GM19193 (cell line): Measurements from ENCODE around the gene HMGXB4.

Experiments used
- POLR2A ChIP-seq: IDR thresholded peaks from 4 replicates; pipeline ENCODE4 v1.6.1; 2011; ENCODE audit not compliant: insufficient read depth, insufficient read length; ENCODE audit errors: extremely low read depth

HMGXB4 gene

GRCh38 chr22:35299217-35299672 lies 42.0 kb downstream of the HMGXB4 start:
- TF ChIP-seq POLR2A = no peak

DNA sequence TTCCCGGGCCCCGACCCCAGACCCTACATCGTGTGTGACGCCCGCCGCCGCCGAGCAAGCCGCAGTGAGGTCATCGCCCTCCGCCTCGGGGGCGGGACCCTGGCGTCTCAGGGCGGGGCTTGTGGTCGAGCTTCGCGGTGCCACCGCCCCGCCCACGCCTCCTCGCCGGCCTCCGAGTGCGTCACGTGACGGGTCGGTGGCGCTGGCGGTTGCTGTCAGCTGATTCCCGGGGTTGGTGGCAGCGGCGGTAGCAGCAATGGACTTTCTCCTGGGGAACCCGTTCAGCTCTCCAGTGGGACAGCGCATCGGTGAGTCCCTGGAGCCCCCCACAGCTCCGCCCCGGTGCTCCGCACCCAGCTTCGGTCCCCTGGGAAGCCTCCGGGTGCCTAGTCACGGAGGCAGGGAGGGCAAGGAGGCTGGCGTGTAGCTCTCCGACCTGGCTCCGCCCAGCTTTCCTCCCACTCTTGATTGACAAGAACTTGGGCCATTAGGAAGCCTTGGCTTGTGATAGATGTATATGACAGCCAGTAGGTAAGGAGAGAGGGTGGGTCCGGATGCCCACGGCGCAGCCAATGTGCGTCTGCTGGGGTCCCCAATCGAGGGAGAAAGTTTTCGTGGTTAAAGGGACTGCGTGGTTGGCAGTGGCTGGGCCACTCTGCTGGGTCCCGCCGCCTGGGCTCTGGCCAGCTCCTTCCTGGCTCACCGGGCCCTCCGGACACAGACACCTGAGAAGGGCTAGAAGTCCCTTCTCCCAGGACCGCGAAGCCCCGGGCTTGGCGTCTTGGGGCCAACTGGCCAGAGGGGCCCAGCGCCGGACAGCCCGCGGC lies 42.6 kb downstream of the HMGXB4 start, which contains the start of gene TOM1:
Gene TOM1 (plus strand): TSS at position 222 of the 827 bp plus-strand sequence. CDS start 35 bp downstream, at position 257.
- TF ChIP-seq POLR2A = peak; percentile 63

DNA sequence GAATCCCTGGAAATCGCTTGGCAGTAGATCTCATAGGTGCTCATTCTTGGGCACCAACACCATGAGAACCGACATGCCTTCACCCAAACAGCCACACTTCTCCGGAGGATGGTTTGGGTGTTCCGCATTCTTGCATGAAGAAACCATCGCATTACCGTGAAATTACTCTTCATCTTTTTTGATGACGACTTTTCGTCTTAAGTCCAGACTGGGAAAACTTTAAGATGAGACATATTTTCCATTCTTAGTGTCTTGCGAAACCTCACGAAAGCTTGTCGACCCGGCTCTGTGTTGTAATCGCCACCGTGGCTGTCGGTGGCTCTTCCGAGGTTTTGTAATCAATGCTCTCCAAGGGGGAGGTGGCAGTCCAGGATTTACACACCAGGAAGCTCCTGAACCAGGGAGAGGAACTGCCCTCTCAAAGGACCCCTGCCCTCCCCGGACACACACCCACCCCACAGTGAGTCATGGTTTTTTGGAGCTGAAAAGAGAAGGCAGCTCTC lies 44.1 kb downstream of the HMGXB4 start:
- TF ChIP-seq POLR2A = no peak

- TF ChIP-seq POLR2A = no peak
These were observed 45.8 kb downstream of the HMGXB4 start for GRCh38 chr22:35303029-35303624.

DNA sequence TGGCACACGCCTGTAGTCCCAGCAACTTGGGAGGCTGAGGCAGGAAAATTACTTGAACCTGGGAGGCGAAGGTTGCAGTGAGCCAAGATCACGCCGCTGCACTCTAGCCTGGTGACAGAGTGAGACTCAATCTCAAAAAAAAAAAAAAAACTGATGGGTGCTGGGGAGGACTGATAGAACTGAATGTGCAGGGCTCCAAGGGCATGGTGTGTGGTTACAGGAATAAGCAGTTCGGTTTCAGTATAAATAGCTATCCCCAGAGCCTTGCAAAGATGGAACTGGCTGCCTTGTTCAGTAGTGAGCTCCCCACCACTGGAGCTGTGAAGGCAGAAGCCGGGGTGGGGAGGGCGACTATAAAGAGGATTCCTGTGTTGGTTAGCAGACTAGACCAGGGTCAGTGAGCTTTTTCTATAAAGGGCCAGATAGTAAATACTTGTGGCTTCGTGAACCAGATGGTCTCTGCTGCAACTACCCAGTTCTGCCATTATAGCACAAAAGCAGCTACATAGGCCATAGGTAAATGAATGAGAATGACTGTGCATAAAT lies 48.3 kb downstream of the HMGXB4 start:
- no peak for TF ChIP-seq POLR2A

GRCh38 chr22:35306350-35306967 lies 49.2 kb downstream of the HMGXB4 start:
- TF ChIP-seq POLR2A = no peak

- no peak for TF ChIP-seq POLR2A
These were observed 50.1 kb downstream of the HMGXB4 start for GRCh38 chr22:35307372-35307771.

GRCh38 chr22:35307892-35308291 lies 50.6 kb downstream of the HMGXB4 start:
- no peak for TF ChIP-seq POLR2A

DNA sequence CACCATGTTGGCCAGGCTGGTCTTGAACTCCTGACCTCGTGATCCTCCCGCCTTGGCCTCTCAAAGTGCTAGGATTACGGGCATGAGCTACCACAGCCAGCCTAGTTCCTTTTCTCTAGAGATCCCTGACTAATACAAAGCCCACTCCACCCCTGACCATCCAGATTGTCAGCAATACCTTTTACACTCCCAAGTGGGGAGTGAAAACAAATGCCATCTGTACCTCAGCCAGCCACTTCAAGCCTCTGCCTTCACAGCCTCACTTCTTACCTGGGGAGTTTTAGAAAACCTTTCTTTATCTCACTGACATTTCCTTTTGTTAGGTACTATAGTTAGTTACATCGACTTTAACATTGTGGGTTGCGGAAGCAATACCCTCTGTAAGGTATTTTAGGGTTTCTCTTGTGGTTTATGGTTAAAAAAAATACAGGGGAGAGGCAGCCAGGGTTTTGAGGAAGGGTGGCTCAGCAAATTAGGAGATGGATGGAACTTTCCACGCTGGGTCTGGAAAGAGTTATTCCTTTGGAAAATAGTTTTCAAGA lies 51.3 kb downstream of the HMGXB4 start:
- TF ChIP-seq POLR2A = no peak

- no peak for TF ChIP-seq POLR2A
These were observed 53.6 kb downstream of the HMGXB4 start for GRCh38 chr22:35310556-35311550.

DNA sequence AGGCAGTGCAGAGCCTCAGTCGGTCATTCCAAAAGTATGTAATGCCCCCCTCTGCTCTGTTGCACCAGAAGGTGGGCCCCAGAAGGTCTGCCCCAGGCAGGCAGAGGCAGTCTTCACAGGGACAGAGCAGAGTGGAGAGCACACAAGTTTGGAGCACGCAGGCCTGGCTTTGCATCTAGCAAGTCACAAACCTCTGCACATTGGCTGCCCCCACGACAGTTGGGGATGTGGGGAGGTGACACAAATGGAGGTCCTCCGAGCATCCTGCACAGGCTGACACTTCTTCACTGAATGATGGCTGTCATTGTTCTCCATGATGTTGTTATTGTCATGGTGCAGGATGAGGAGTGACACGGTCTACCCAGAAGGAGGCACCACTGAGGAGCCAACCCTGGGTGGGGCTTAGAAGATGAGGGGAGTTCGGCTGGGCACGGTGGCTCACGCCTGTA lies 54.3 kb downstream of the HMGXB4 start:
- no peak for TF ChIP-seq POLR2A

DNA sequence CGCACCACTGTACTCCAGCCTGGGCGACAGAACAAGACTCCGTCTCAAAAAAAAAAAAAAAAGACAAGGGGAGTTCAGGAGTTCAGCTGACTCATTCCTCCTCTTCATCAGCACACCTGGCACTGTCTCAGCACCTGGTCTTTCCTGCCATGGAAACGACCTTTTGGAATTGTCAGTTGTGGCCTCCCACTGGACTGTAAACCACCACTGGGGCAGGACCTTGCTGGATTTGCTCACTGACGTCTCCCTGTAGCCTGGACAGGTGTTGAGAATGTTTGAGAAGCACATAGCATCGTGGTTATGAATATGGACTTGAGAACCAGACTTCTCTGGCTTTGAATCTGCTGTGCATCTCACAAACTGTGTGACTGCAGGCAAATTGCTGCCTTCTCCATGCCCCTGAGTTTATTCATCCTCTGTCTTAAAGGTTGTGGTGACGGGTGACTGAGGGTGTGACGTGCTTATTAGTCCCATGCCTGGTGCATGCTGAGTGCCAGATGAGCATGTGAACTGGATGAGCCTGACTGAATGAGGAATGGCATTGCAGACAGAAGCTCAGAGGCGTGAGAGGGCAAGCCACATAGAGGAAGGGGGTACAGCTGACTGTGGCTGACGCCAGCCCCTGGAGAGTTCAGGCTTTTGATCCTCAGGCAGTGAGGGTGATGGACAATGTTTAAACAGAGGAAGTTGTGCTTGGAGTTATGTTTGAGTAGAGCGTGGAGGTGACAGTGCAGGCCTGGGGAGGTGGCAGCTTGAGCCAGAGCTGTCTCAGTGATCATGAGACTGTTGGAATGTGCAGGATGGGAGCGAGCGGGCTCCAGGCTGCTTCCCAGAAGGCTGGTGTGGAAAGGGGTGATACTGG lies 55.1 kb downstream of the HMGXB4 start:
- TF ChIP-seq POLR2A = no peak

DNA sequence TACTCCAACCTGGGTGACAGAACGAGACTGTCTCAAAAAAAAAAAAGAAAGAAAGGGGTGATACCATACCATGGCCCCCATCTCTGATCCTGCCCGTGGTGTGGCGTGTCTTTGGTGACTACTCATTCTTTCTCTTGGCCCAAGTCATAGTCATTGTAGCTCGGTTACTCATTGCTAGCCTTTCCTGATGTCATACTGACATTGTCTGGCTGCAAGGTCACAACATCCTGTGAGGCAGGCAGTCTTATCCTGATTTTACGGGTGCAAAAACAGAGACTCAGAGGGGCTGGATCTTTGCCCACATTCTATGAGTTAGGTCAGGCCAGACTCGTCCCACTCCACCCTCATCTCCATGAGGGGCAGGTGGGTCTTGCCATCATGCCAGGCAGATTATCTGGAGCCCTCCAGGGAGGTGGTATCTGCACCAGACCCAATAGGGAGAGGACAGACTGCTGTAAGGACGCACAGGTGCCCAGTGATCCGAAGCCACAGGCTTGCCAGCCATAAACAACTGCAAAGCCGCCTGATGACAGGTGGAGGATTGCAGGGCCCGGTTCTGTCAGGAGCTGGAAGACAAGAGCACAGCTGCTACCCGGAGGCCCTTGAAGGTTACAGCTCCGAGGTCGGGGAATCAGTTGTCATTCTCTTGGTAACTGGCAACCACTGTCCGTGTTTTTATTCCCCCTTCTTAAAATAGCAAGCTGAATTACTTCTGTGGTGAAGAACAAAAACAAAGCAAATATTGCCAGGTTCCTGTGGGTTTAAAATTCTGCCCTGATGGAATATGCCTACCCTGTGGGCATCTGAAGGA lies 56.2 kb downstream of the HMGXB4 start:
- no peak for TF ChIP-seq POLR2A
